H1 (cell line): ENCODE results near the gene FAM131C. TPM values are rescaled to one million over a fixed set of nuclear protein-coding genes. Genes with fewer than 3 reads are reported as not detected.

Experiments
- KDM1A ChIP-seq: fragments of 200-600, 300-600 bp; sonication (generic); IDR thresholded peaks from 2 replicates; pipeline ENCODE4 v1.7.1; 2016; ENCODE audit warnings: mild to moderate bottlenecking, low read length, borderline replicate concordance
- polyA plus RNA-seq, 7 experiments: library from polyadenylated mRNA; depleted of rRNA in 3 of 7; stranded (reverse) in 5 of 7; unstranded in 2 of 7; fragments of >200 nt in 5 of 7; fragments of 200-250 nt in 2 of 7; gene quantifications; 1 replicate in 5 of 7; 2 replicates in 1 of 7; 4 replicates in 1 of 7; pipeline versions ENCODE4 v1.2.1 to v1.2.3, GENCODE V29; 2011 to 2013; ENCODE audit warnings: missing spikeins in 2 of 7, mixed read lengths in 2 of 7
- total RNA-seq: library from RNA; stranded (reverse); fragmentation: NEBNext Ultra II Directional; extraction: Animal tissue kit (Norgen Biotek cat#: 25700); gene quantifications from 2 replicates; pipeline ENCODE4 v1.2.1, GENCODE V29; 2021
- TF ChIP-seq, protein P1 (sequence below): fragments of 300-600 bp; sonication (generic); IDR thresholded peaks from 2 replicates; pipeline ENCODE4 v1.7.1; 2012; ENCODE audit warnings: low read length, moderate library complexity, mild to moderate bottlenecking, inconsistent platforms; ENCODE audit not compliant: insufficient replicate concordance

Gene FAM131C
- total and polyA plus RNA-seq, 2 of the 8 experiments (the other 6 are each of a cell fraction or from before 2014, with no cell fraction given) = 0.73 to 0.78 TPM

DNA sequence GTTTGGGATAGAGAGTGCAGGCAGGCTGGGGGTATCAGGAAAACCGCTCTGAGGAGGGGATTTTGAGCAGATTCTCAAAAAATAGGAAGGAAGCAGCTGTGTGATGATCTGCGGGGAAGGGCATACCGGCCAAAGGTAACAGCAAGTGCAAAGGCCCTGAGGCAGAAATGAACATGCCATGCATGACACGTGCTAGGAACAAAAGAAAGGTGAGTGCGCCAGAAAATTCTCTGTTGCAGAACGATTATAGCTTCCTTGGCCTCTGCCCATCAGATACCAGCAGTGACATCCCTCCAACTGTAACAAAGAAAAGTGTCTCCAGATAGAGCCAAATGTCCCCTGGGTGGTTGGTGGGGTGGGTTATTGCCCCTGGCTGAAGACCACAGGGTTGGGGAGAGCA is 37.0 kb upstream of the FAM131C start (continued):
- TF ChIP-seq, protein P1, sequence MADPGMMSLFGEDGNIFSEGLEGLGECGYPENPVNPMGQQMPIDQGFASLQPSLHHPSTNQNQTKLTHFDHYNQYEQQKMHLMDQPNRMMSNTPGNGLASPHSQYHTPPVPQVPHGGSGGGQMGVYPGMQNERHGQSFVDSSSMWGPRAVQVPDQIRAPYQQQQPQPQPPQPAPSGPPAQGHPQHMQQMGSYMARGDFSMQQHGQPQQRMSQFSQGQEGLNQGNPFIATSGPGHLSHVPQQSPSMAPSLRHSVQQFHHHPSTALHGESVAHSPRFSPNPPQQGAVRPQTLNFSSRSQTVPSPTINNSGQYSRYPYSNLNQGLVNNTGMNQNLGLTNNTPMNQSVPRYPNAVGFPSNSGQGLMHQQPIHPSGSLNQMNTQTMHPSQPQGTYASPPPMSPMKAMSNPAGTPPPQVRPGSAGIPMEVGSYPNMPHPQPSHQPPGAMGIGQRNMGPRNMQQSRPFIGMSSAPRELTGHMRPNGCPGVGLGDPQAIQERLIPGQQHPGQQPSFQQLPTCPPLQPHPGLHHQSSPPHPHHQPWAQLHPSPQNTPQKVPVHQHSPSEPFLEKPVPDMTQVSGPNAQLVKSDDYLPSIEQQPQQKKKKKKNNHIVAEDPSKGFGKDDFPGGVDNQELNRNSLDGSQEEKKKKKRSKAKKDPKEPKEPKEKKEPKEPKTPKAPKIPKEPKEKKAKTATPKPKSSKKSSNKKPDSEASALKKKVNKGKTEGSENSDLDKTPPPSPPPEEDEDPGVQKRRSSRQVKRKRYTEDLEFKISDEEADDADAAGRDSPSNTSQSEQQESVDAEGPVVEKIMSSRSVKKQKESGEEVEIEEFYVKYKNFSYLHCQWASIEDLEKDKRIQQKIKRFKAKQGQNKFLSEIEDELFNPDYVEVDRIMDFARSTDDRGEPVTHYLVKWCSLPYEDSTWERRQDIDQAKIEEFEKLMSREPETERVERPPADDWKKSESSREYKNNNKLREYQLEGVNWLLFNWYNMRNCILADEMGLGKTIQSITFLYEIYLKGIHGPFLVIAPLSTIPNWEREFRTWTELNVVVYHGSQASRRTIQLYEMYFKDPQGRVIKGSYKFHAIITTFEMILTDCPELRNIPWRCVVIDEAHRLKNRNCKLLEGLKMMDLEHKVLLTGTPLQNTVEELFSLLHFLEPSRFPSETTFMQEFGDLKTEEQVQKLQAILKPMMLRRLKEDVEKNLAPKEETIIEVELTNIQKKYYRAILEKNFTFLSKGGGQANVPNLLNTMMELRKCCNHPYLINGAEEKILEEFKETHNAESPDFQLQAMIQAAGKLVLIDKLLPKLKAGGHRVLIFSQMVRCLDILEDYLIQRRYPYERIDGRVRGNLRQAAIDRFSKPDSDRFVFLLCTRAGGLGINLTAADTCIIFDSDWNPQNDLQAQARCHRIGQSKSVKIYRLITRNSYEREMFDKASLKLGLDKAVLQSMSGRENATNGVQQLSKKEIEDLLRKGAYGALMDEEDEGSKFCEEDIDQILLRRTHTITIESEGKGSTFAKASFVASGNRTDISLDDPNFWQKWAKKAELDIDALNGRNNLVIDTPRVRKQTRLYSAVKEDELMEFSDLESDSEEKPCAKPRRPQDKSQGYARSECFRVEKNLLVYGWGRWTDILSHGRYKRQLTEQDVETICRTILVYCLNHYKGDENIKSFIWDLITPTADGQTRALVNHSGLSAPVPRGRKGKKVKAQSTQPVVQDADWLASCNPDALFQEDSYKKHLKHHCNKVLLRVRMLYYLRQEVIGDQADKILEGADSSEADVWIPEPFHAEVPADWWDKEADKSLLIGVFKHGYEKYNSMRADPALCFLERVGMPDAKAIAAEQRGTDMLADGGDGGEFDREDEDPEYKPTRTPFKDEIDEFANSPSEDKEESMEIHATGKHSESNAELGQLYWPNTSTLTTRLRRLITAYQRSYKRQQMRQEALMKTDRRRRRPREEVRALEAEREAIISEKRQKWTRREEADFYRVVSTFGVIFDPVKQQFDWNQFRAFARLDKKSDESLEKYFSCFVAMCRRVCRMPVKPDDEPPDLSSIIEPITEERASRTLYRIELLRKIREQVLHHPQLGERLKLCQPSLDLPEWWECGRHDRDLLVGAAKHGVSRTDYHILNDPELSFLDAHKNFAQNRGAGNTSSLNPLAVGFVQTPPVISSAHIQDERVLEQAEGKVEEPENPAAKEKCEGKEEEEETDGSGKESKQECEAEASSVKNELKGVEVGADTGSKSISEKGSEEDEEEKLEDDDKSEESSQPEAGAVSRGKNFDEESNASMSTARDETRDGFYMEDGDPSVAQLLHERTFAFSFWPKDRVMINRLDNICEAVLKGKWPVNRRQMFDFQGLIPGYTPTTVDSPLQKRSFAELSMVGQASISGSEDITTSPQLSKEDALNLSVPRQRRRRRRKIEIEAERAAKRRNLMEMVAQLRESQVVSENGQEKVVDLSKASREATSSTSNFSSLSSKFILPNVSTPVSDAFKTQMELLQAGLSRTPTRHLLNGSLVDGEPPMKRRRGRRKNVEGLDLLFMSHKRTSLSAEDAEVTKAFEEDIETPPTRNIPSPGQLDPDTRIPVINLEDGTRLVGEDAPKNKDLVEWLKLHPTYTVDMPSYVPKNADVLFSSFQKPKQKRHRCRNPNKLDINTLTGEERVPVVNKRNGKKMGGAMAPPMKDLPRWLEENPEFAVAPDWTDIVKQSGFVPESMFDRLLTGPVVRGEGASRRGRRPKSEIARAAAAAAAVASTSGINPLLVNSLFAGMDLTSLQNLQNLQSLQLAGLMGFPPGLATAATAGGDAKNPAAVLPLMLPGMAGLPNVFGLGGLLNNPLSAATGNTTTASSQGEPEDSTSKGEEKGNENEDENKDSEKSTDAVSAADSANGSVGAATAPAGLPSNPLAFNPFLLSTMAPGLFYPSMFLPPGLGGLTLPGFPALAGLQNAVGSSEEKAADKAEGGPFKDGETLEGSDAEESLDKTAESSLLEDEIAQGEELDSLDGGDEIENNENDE = no peak
- peak; percentile 67; the same call in 1 of the 2 replicates for TF ChIP-seq KDM1A
